GM18507 (cell line): ENCODE data around the gene PSG6.
"Not testable (repeated sequence)": the region's sequence is repeated elsewhere in the genome, so short reads cannot be mapped to it uniquely, and the experiment has no call there.

ENCODE experiments used
- DNase-seq: peaks from one replicate; pipeline ENCODE4 v3.0.0; 2011; ENCODE audit warnings: low read depth; ENCODE audit not compliant: insufficient read length; ENCODE audit errors: extremely low spot score
- FAIRE-seq: peaks from 2 replicates; lab custom pipeline; 2011; peaks lifted over from hg19 to GRCh38; lab: Jason Lieb, UNC

PSG6 gene

DNA sequence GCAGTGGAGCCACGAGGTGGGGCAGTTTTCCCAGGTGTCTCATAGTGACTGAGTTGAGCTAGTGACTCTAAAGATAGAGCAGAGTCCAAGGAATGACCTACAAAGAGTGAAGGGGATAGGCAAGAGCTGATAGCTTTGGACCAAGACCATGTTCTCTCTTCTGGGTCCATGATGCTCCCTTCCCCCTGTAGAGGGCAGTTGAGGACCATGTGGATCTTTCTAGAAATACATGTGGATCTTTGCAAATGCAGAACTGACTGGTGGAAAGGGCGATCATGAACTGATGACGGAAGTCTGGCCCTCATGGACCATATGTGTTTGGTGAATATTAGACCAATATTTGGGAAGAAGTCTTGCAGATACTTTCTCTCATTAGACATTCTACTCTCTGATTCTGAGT is 45.1 kb downstream of the PSG6 start:
- no peak for FAIRE-seq

DNA sequence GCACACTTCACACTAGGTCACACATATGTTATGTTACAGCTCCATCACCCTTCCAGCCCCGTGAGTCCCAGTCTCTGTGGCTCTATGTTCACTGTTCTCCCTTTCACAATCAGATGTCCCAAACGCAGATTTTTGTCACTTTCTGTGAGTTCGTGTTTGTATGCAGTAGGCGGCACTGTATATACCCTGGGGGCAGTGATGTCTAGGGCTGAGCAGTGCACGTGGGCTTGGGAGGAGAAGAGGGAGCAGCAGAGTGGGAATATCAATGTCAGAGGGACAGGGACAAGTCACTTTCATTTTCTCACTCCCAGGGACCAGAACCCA is 60.2 kb downstream of the PSG6 start:
- DNase-seq (no peak), FAIRE-seq (no peak)

More for the DNA sequence above, 45.1 kb downstream of the PSG6 start:
- no peak for DNase-seq

DNA sequence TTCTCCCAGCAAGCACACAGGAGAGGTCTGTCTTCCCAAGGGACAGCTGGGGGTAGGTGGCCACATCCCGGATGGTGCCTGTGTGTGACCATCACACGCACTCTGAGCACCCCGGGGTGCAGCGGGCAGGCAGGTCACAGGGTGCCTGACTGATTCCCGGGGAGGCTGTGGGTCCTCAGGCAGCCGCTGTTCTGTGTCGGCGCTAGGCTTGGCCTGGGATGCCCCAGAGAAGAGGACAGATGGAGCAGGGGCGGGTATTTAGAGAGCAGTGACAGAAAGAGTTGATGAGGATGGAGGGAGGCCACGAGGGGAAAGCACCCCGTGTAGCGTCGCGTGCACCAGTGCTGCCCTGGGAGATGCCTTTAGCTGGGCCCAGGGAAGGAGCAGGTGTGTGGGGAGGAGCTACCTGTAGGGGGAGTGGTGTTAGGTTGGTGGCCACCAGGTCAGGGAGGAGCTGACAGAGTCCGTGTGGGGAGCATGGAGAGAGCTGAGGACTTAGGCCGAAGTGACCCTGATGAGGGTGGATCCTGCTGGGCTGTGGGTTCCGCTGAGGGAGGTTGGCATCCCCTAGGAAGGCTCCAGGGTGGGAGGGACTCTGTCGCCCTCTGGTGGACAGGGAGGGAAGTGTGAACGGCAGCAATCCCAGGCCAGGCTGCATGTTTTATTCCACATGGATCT is 60.7 kb downstream of the PSG6 start:
- DNase-seq, FAIRE-seq: not testable (repeated sequence)

DNA sequence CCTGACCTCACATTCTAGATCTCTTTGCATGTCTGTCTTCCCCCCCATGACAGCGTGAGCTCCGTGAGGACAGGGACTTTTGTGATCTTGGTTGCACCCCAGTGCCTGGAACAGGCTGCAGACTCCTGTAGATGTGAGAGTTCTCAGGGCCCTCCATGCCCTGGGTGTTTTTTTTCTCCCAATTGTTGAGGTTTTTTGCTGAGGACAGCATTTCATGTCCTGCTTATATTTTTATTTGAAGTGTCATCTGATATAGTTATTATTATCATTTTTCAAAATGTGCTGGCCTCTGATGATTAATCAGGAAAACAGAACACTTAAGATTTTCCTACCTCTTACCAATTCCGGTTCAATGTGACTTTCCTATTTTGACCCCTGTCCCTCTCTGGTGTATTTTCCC is 62.9 kb downstream of the PSG6 start:
- not testable (repeated sequence) for DNase-seq, FAIRE-seq

DNA sequence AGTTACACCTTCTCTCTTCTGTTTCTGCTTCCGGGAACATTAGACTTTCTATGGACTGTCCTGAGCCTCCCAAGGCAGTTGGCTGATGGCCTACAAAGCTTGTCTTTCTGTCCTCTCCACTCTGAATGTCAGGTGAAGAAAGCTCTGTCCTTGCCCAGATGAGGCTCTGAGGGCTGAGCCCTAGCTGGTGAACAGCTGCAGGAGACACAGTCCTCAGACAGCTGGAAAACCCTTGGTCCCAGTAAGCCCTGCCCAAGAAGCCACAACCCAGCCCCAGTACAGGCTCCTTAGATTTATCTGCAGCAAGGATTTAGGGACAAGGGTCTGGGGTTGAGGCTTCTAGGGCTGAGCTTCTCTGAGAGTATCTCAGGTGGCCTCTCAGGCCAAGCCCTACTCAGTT is 64.5 kb downstream of the PSG6 start:
- FAIRE-seq, DNase-seq: not testable (repeated sequence)

DNA sequence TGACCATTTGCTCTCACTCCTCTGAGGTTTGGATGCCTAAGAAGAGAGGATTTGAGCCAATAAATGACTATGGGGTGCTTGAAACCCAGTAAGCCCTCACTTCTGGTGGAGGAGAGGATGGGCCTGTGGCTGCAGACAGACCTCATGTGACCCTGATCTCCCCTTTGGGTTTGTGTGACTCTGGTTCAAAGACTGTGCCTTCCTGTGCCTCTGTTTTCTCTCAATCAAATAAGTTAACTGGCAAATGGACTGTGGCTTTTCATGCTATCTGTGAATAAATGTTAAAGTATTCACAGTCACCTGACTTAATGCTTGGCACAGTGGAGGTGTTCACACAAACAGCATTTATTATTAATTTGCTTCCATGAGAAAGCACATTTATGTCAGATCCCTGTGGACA is 64.9 kb downstream of the PSG6 start:
- not testable (repeated sequence) for DNase-seq, FAIRE-seq
